SK-N-SH treated with all-trans-retinoic acid at 6 μM for 48 hours (cell line): ENCODE measurements around the gene CTTN.

Experiments used
- ATAC-seq: fragments of 200-7000 bp; cut with Tn5 transposase; 3 replicates; pipeline ENCODE4 v1.9.1; 2020; ENCODE audit warnings: mild to moderate bottlenecking, moderate library complexity
- BACH2 ChIP-seq: fragments of 250-450 bp; sonication (Bioruptor Pico); IDR thresholded peaks from 2 replicates; pipeline ENCODE4 v1.9.0; 2021; ENCODE audit warnings: mild to moderate bottlenecking, borderline replicate concordance
- ESRRG ChIP-seq: fragments of 250-450 bp; sonication (Bioruptor Pico); IDR thresholded peaks from 2 replicates; pipeline ENCODE4 v1.6.1; 2021; ENCODE audit warnings: mild to moderate bottlenecking
- ISL1 ChIP-seq: fragments of 250-450 bp; sonication (Bioruptor Pico); IDR thresholded peaks from 2 replicates; pipeline ENCODE4 v2.1.2; 2022; ENCODE audit warnings: mild to moderate bottlenecking, moderate library complexity
- OSR1 ChIP-seq: fragments of 250-450 bp; sonication (Bioruptor Pico); IDR thresholded peaks from 2 replicates; pipeline ENCODE4 v1.8.0; 2022; ENCODE audit warnings: moderate library complexity, mild to moderate bottlenecking, inconsistent platforms
- PPARA ChIP-seq: fragments of 250-450 bp; sonication (Bioruptor Pico); IDR thresholded peaks from 2 replicates; pipeline ENCODE4 v1.5.0; 2020; ENCODE audit warnings: mild to moderate bottlenecking, borderline replicate concordance
- RARB ChIP-seq: fragments of 250-450 bp; sonication (Bioruptor Pico); IDR thresholded peaks from 2 replicates; pipeline ENCODE4 v1.8.0; 2021; ENCODE audit warnings: mild to moderate bottlenecking, moderate library complexity
- SNAI2 ChIP-seq: fragments of 250-450 bp; sonication (Bioruptor Pico); IDR thresholded peaks from 2 replicates; pipeline ENCODE4 v1.5.0; 2020; ENCODE audit warnings: mild to moderate bottlenecking, moderate library complexity
- TCF4 ChIP-seq: fragments of 250-450 bp; sonication (Bioruptor Pico); IDR thresholded peaks from 2 replicates; pipeline ENCODE4 v1.8.0; 2021; ENCODE audit warnings: mild to moderate bottlenecking, moderate library complexity, borderline replicate concordance
- TOX ChIP-seq: fragments of 250-450 bp; sonication (Bioruptor Pico); IDR thresholded peaks from 2 replicates; pipeline ENCODE4 v1.8.0; 2021; ENCODE audit warnings: mild to moderate bottlenecking, moderate library complexity, borderline replicate concordance
- ZC3H10 ChIP-seq: fragments of 250-450 bp; sonication (Bioruptor Pico); IDR thresholded peaks from 2 replicates; pipeline ENCODE4 v1.5.1; 2021; ENCODE audit warnings: mild to moderate bottlenecking, moderate library complexity
- ZFP3 ChIP-seq: fragments of 250-450 bp; sonication (Bioruptor Pico); IDR thresholded peaks from 2 replicates; pipeline ENCODE4 v1.5.0; 2020; ENCODE audit warnings: mild to moderate bottlenecking, moderate library complexity
- ZFP30 ChIP-seq: fragments of 450-650 bp; formaldehyde crosslinking; IDR thresholded peaks from 2 replicates; pipeline ENCODE4 v1.5.0; 2022; ENCODE audit warnings: mild to moderate bottlenecking, moderate library complexity
- ZNF70 ChIP-seq: fragments of 450-650 bp; formaldehyde crosslinking; IDR thresholded peaks from 2 replicates; pipeline ENCODE4 v1.5.0; 2020; ENCODE audit warnings: mild to moderate bottlenecking, moderate library complexity
- ZNF8 ChIP-seq: fragments of 450-650 bp; formaldehyde crosslinking; IDR thresholded peaks from 2 replicates; pipeline ENCODE4 v1.5.0; 2020; ENCODE audit warnings: mild to moderate bottlenecking, moderate library complexity
- TF ChIP-seq, protein P1 (sequence below): fragments of 250-450 bp; sonication (Bioruptor Pico); IDR thresholded peaks from 2 replicates; pipeline ENCODE4 v1.5.1; 2020; ENCODE audit warnings: low read depth, mild to moderate bottlenecking, moderate library complexity
- TF ChIP-seq, protein P2 (sequence below): fragments of 250-450 bp; sonication (Bioruptor Pico); IDR thresholded peaks from 2 replicates; pipeline ENCODE4 v1.8.0; 2021; ENCODE audit warnings: low read depth, mild to moderate bottlenecking, moderate library complexity, borderline replicate concordance
- TF ChIP-seq, protein P3 (sequence below): fragments of 250-450 bp; sonication (Bioruptor Pico); IDR thresholded peaks from 2 replicates; pipeline ENCODE4 v1.8.0; 2020; ENCODE audit warnings: mild to moderate bottlenecking, moderate library complexity, borderline replicate concordance
- TF ChIP-seq, protein P4 (sequence below): fragments of 250-450 bp; sonication (Bioruptor Pico); IDR thresholded peaks from 2 replicates; pipeline ENCODE4 v1.5.0; 2020; ENCODE audit warnings: mild to moderate bottlenecking, moderate library complexity
- TF ChIP-seq, protein P5 (sequence below): fragments of 250-450 bp; sonication (Bioruptor Pico); IDR thresholded peaks from 2 replicates; pipeline ENCODE4 v1.5.1; 2021; ENCODE audit warnings: mild to moderate bottlenecking, moderate library complexity

Gene CTTN

DNA sequence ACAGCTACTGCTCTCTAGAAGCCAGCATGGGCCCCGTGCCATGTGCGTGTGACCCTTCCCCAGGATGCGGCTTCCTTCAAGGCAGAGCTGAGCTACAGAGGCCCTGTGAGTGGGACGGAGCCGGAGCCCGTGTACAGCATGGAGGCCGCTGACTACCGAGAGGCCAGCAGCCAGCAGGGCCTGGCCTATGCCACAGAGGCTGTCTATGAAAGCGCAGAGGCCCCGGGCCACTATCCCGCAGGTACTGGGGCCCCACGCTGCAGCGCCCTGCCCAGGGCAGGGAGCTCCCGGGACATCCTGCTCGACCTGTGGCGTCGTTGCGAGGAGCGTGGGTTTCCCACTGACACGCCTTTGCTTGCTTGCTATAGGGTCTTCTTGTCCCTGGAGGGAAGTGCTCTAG lies 34.7 kb downstream of the CTTN start (continued):
- TF ChIP-seq, protein P1, sequence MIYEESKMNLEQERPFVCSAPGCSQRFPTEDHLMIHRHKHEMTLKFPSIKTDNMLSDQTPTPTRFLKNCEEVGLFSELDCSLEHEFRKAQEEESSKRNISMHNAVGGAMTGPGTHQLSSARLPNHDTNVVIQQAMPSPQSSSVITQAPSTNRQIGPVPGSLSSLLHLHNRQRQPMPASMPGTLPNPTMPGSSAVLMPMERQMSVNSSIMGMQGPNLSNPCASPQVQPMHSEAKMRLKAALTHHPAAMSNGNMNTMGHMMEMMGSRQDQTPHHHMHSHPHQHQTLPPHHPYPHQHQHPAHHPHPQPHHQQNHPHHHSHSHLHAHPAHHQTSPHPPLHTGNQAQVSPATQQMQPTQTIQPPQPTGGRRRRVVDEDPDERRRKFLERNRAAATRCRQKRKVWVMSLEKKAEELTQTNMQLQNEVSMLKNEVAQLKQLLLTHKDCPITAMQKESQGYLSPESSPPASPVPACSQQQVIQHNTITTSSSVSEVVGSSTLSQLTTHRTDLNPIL (CRISPR knock-in tag) = no peak
- TF ChIP-seq, protein P2, sequence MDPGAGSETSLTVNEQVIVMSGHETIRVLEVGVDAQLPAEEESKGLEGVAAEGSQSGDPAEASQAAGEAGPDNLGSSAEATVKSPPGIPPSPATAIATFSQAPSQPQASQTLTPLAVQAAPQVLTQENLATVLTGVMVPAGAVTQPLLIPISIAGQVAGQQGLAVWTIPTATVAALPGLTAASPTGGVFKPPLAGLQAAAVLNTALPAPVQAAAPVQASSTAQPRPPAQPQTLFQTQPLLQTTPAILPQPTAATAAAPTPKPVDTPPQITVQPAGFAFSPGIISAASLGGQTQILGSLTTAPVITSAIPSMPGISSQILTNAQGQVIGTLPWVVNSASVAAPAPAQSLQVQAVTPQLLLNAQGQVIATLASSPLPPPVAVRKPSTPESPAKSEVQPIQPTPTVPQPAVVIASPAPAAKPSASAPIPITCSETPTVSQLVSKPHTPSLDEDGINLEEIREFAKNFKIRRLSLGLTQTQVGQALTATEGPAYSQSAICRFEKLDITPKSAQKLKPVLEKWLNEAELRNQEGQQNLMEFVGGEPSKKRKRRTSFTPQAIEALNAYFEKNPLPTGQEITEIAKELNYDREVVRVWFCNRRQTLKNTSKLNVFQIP (CRISPR knock-in tag) = no peak
- TF ChIP-seq, protein P3, sequence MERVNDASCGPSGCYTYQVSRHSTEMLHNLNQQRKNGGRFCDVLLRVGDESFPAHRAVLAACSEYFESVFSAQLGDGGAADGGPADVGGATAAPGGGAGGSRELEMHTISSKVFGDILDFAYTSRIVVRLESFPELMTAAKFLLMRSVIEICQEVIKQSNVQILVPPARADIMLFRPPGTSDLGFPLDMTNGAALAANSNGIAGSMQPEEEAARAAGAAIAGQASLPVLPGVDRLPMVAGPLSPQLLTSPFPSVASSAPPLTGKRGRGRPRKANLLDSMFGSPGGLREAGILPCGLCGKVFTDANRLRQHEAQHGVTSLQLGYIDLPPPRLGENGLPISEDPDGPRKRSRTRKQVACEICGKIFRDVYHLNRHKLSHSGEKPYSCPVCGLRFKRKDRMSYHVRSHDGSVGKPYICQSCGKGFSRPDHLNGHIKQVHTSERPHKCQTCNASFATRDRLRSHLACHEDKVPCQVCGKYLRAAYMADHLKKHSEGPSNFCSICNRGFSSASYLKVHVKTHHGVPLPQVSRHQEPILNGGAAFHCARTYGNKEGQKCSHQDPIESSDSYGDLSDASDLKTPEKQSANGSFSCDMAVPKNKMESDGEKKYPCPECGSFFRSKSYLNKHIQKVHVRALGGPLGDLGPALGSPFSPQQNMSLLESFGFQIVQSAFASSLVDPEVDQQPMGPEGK (CRISPR knock-in tag) = no peak
- TF ChIP-seq ISL1 (CRISPR knock-in tag) = no peak
- no peak for TF ChIP-seq ZFP30 (CRISPR knock-in tag)
- TF ChIP-seq RARB (CRISPR knock-in tag) = no peak
- TF ChIP-seq TOX (CRISPR knock-in tag) = no peak
- TF ChIP-seq BACH2 = no peak
- no peak for TF ChIP-seq SNAI2 (CRISPR knock-in tag)

DNA sequence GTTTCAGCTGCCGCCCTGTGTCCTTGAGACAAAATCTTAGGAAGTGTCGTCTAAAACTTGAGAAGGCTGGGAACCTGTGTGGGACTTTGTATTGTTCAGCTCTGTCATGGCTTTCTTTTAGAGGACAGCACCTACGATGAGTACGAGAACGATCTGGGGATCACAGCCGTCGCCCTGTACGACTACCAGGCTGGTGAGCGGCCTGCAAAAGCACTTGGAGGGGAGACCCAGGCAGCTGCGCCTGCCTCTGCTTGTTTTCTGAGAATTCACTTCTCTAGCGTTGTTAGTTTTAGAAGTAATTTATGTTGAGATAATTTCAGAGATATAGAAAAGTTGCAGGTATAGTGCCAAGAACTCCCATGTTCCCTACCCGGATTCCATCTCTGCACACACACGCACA lies 35.2 kb downstream of the CTTN start:
- ATAC-seq = no peak
- TF ChIP-seq BACH2 (no peak), ZNF8 (no peak), ISL1 (CRISPR knock-in tag) (no peak), TCF4 (CRISPR knock-in tag) (no peak), OSR1 (CRISPR knock-in tag) (no peak), ZC3H10 (CRISPR knock-in tag) (no peak), RARB (CRISPR knock-in tag) (no peak), ZFP30 (CRISPR knock-in tag) (no peak), ZFP3 (no peak), ESRRG (no peak), PPARA (CRISPR knock-in tag) (no peak), TOX (CRISPR knock-in tag) (no peak), ZNF70 (CRISPR knock-in tag) (no peak)
- TF ChIP-seq, protein P4, sequence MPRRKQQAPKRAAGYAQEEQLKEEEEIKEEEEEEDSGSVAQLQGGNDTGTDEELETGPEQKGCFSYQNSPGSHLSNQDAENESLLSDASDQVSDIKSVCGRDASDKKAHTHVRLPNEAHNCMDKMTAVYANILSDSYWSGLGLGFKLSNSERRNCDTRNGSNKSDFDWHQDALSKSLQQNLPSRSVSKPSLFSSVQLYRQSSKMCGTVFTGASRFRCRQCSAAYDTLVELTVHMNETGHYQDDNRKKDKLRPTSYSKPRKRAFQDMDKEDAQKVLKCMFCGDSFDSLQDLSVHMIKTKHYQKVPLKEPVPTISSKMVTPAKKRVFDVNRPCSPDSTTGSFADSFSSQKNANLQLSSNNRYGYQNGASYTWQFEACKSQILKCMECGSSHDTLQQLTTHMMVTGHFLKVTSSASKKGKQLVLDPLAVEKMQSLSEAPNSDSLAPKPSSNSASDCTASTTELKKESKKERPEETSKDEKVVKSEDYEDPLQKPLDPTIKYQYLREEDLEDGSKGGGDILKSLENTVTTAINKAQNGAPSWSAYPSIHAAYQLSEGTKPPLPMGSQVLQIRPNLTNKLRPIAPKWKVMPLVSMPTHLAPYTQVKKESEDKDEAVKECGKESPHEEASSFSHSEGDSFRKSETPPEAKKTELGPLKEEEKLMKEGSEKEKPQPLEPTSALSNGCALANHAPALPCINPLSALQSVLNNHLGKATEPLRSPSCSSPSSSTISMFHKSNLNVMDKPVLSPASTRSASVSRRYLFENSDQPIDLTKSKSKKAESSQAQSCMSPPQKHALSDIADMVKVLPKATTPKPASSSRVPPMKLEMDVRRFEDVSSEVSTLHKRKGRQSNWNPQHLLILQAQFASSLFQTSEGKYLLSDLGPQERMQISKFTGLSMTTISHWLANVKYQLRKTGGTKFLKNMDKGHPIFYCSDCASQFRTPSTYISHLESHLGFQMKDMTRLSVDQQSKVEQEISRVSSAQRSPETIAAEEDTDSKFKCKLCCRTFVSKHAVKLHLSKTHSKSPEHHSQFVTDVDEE = no peak
- TF ChIP-seq, protein P1 (CRISPR knock-in tag) = no peak
- TF ChIP-seq, protein P5, sequence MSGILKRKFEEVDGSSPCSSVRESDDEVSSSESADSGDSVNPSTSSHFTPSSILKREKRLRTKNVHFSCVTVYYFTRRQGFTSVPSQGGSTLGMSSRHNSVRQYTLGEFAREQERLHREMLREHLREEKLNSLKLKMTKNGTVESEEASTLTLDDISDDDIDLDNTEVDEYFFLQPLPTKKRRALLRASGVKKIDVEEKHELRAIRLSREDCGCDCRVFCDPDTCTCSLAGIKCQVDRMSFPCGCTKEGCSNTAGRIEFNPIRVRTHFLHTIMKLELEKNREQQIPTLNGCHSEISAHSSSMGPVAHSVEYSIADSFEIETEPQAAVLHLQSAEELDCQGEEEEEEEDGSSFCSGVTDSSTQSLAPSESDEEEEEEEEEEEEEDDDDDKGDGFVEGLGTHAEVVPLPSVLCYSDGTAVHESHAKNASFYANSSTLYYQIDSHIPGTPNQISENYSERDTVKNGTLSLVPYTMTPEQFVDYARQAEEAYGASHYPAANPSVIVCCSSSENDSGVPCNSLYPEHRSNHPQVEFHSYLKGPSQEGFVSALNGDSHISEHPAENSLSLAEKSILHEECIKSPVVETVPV (CRISPR knock-in tag) = no peak
- TF ChIP-seq, all 23 proteins: peak for 0
